ENCODE results near the gene SREBF1. TPM values are rescaled to one million over a fixed set of nuclear protein-coding genes. Genes with fewer than 3 reads are reported as not detected.

SREBF1 gene
- total and polyA plus RNA-seq, 5 donors = 28.7 to 45.7 (median 40.5) TPM

DNA sequence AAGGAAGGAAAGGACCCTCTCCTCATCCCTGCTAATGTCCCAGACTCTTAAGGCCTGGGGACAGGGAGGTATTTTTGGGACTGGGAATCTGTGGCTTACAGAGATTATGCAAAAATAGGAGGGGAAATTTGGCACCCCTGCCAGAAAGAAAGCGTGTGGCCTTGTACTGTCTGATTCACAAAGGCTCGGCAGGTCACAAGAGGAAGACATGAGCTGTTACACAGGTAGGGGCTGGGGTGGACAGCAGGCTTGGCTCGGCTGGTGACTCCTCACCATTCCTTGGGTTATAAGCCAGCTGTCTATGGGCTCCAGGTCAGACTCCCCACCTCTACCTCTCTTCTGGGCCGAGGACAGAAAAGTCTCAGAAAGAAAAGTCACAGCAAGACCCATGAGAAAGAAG lies 20.7 kb upstream of the SREBF1 start:
- no peaks in the 10 kb centered on the region for H3K9me3 ChIP-seq (ENCODE audit: control insufficient read depth, low read length)
- no peak overlapping the region for H3K4me3 ChIP-seq (ENCODE audit: low read length)
- ATAC-seq (no peak), DNase-seq (no peak)
- 81% methylated on average over 4 of the region's 4 CpGs for WGBS
- no peaks in the 10 kb centered on the region for H3K27me3 ChIP-seq (ENCODE audit: control insufficient read depth, insufficient read depth)
- H3K27ac ChIP-seq (ENCODE audit: low read length) = no peak overlapping the region
- peaks cover 3% of the 10 kb centered on the region for H3K4me1 ChIP-seq (ENCODE audit: control insufficient read depth, insufficient read depth, low read length)
- intact Hi-C loops (cut with DNase I) = loop anchor here in 3 of 4 donors (5.0 kb wide), 2 partner anchors 45 to 175 kb away; partner anchors contain the start of gene RAI1 (in 1 of the 3)

- DNase-seq (peak in 1 of 3 donors; percentile 26), ATAC-seq (no peak)
- no peaks in the 10 kb centered on the region for H3K9me3 ChIP-seq (ENCODE audit: control insufficient read depth, low read length)
- H3K4me3 ChIP-seq (ENCODE audit: low read length) = no peak overlapping the region
- no peaks in the 10 kb centered on the region for H3K27me3 ChIP-seq (ENCODE audit: control insufficient read depth, insufficient read depth)
- WGBS = 86% methylated on average over 2 of the region's 2 CpGs
- H3K27ac ChIP-seq (ENCODE audit: low read length) = no peak overlapping the region
- intact Hi-C loops (cut with DNase I) = loop anchor here in 3 of 4 donors (5.0 kb wide), 2 partner anchors 44 to 174 kb away; partner anchors contain the start of gene RAI1 (in 1 of the 3)
- peaks cover 3% of the 10 kb centered on the region for H3K4me1 ChIP-seq (ENCODE audit: control insufficient read depth, insufficient read depth, low read length)
Observed at GRCh38 chr17:17856386-17856785, 19.6 kb upstream of the SREBF1 start.

GRCh38 chr17:17855976-17856375 lies 19.2 kb upstream of the SREBF1 start:
- DNase-seq (peak in 2 of 3 donors; percentile 54 to 58), ATAC-seq (no peak)
- intact Hi-C loops (cut with DNase I) = loop anchor here in 3 of 4 donors (5.0 kb wide), 2 partner anchors 44 to 174 kb away; partner anchors contain the start of gene RAI1 (in 1 of the 3)
- Histone ChIP-seq H3K4me3 (ENCODE audit: low read length) (no peak overlapping the region), H3K4me1 (ENCODE audit: control insufficient read depth, insufficient read depth, low read length) (peaks cover 3% of the 10 kb centered on the region), H3K27ac (ENCODE audit: low read length) (no peak overlapping the region), H3K9me3 (ENCODE audit: control insufficient read depth, low read length) (no peaks in the 10 kb centered on the region), H3K27me3 (ENCODE audit: control insufficient read depth, insufficient read depth) (no peaks in the 10 kb centered on the region)
- WGBS = 50% methylated on average over 3 of the region's 3 CpGs

GRCh38 chr17:17853811-17854447 lies 17.1 kb upstream of the SREBF1 start:
- peaks cover 15% of the 10 kb centered on the region for H3K4me1 ChIP-seq (ENCODE audit: control insufficient read depth, insufficient read depth, low read length)
- intact Hi-C loops (cut with DNase I) = no loop called here
- no peaks in the 10 kb centered on the region for H3K9me3 ChIP-seq (ENCODE audit: control insufficient read depth, low read length)
- 94% methylated on average over 8 of the region's 8 CpGs for WGBS
- no peaks in the 10 kb centered on the region for H3K27me3 ChIP-seq (ENCODE audit: control insufficient read depth, insufficient read depth)
- ATAC-seq = no peak
- H3K4me3 ChIP-seq (ENCODE audit: low read length) = no peak overlapping the region
- H3K27ac ChIP-seq (ENCODE audit: low read length) = peak overlapping the region; percentile 15
- DNase-seq = peak in 1 of 3 donors; percentile 28

- H3K9me3 ChIP-seq (ENCODE audit: control insufficient read depth, low read length) = no peaks in the 10 kb centered on the region
- ATAC-seq (no peak), DNase-seq (peak in 1 of 3 donors; percentile 7)
- no peak overlapping the region for H3K4me3 ChIP-seq (ENCODE audit: low read length)
- intact Hi-C loops (cut with DNase I) = no loop called here
- H3K27ac ChIP-seq (ENCODE audit: low read length) = no peak overlapping the region
- 73% methylated on average over 3 of the region's 3 CpGs for WGBS
- peaks cover 19% of the 10 kb centered on the region for H3K4me1 ChIP-seq (ENCODE audit: control insufficient read depth, insufficient read depth, low read length)
- H3K27me3 ChIP-seq (ENCODE audit: control insufficient read depth, insufficient read depth) = no peaks in the 10 kb centered on the region
Observed at GRCh38 chr17:17852930-17853329, 16.1 kb upstream of the SREBF1 start.

DNA sequence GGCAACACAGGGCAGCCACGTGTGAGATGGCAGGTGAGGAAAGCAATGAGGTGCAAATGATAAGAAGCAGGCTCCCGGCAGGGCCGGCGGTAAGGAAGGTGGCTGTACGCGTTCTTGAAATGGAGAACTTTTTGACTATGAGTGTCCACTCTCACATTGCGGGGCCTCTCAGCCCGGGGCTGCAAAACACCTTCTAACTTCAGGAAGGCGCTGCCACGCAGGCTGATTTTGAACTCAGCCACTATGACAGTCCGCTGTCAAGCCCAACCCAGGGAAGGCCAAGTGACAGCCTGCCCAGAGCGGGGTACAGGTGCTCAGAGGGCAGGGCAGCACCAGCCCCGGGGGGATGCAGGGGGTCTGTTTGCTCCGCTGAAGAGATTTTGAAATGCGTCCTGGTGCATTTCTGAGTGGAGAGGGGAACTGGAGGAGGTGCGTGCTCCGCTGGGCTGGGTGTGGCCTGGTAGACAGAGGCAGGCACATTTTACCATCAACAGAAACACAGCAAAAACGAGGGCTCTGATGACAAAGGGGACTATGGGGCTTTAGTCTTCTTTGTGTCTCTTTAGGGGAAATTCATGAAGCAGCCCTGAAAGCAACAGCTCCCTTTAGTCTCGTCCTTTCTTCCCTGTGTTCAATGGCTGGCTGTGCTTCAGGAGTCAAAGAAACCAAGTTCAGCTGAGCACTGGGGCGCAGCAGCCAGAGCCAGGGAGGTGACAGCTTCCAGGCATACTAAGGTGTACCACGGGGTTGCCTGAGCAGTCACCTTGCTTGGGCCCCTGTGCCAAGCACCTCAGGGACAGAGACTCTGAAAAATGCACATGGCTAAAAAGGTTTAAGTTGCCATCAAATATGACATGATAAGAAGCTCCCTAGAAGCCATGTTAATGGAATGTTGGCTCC lies 14.6 kb upstream of the SREBF1 start:
- H3K4me1 ChIP-seq (ENCODE audit: control insufficient read depth, insufficient read depth, low read length) = peaks cover 19% of the 10 kb centered on the region
- H3K27me3 ChIP-seq (ENCODE audit: control insufficient read depth, insufficient read depth) = no peaks in the 10 kb centered on the region
- intact Hi-C loops (cut with DNase I) = no loop called here
- DNase-seq (peak in 1 of 3 donors; percentile 52), ATAC-seq (no peak)
- H3K4me3 ChIP-seq (ENCODE audit: low read length) = no peak overlapping the region
- H3K27ac ChIP-seq (ENCODE audit: low read length) = peak overlapping the region; percentile 21
- H3K9me3 ChIP-seq (ENCODE audit: control insufficient read depth, low read length) = no peaks in the 10 kb centered on the region
- 69% methylated on average over 21 of the region's 21 CpGs for WGBS

GRCh38 chr17:17849845-17850373 lies 13.1 kb upstream of the SREBF1 start:
- DNase-seq = peak; percentile 56 to 83 (median 79)
- H3K9me3 ChIP-seq (ENCODE audit: control insufficient read depth, low read length) = no peaks in the 10 kb centered on the region
- intact Hi-C loops (cut with DNase I) = loop anchor here in 1 of 4 donors (10.0 kb wide), 1 partner anchor 165 kb away; the partner anchor contains the start of gene RAI1
- H3K4me3 ChIP-seq (ENCODE audit: low read length) = no peak overlapping the region
- H3K4me1 ChIP-seq (ENCODE audit: control insufficient read depth, insufficient read depth, low read length) = peaks cover 17% of the 10 kb centered on the region
- no peaks in the 10 kb centered on the region for H3K27me3 ChIP-seq (ENCODE audit: control insufficient read depth, insufficient read depth)
- peak overlapping the region; percentile 91 for H3K27ac ChIP-seq (ENCODE audit: low read length)
- WGBS = 24% methylated on average over 2 of the region's 2 CpGs
- ATAC-seq = peak; percentile 59 to 61

DNA sequence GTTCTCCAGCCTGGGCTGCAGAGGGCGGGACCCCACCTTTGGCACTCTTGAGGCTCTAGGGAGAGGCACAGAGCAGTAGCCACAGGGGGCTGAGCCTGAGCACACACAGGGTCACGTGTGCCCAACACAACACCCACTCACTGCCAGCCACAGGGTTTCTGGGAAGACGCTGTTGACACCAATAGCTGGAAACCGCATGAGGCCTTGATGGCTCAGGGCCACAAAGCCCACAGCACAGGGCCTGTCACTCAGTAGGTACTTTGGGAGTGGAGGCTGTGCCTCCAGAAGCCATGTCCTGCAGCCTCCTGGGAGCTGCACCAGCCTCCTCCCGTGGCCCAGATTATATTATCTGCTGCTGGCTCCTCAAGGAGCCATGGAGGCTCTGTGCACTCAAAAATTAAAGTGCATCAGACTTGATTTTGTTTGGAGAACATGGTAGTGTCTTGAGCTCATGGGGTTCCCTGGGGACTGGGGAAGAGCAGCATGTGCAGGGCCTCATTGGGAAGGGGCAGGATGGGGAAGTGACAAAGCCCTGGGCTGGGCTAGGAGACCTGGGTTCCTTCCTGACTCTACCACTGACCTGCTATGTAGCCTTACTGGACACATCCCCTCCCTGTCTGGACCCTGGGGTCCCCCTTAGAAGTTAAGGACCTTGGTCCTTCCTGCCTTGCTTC lies 12.5 kb upstream of the SREBF1 start:
- peak overlapping the region; percentile 91 for H3K27ac ChIP-seq (ENCODE audit: low read length)
- intact Hi-C loops (cut with DNase I) = loop anchor here in 1 of 4 donors (10.0 kb wide), 1 partner anchor 164 kb away; the partner anchor contains the start of gene RAI1
- no peak overlapping the region for H3K4me3 ChIP-seq (ENCODE audit: low read length)
- peaks cover 17% of the 10 kb centered on the region for H3K4me1 ChIP-seq (ENCODE audit: control insufficient read depth, insufficient read depth, low read length)
- peak; percentile 77 to 82 for ATAC-seq
- no peaks in the 10 kb centered on the region for H3K27me3 ChIP-seq (ENCODE audit: control insufficient read depth, insufficient read depth)
- 33% methylated on average over 5 of the region's 5 CpGs for WGBS
- DNase-seq = peak; percentile 84 to 92 (median 88)
- no peaks in the 10 kb centered on the region for H3K9me3 ChIP-seq (ENCODE audit: control insufficient read depth, low read length)

GRCh38 chr17:17848311-17849082 lies 11.7 kb upstream of the SREBF1 start:
- intact Hi-C loops (cut with DNase I) = loop anchor here in 1 of 4 donors (10.0 kb wide), 1 partner anchor 164 kb away; the partner anchor contains the start of gene RAI1
- Histone ChIP-seq H3K4me3 (ENCODE audit: low read length) (no peak overlapping the region), H3K4me1 (ENCODE audit: control insufficient read depth, insufficient read depth, low read length) (peaks cover 17% of the 10 kb centered on the region), H3K9me3 (ENCODE audit: control insufficient read depth, low read length) (no peaks in the 10 kb centered on the region), H3K27ac (ENCODE audit: low read length) (peak overlapping the region; percentile 62), H3K27me3 (ENCODE audit: control insufficient read depth, insufficient read depth) (no peaks in the 10 kb centered on the region)
- ATAC-seq = peak in 1 of 2 donors; percentile 7
- 80% methylated on average over 10 of the region's 10 CpGs for WGBS
- DNase-seq = peak in 2 of 3 donors; percentile 51 to 65

DNA sequence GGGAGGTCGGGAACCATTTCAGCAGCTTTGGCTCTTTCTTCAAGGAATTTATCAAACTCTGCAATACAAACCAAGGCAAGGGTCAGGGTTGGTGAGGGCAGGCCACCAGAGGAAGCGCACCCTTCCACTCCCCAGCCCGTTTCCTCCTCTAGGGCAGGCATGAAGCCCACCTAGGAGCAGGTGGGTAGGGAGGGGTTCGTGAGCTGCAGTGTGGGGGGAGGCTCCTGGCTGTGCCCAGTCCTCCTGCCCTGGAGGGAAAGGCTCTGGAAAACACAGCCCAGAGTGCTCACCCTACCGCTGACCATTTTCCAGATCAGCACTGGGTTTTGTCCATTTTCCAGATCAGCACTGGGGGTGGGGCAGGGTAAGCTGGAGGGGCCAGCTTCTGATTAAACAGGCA lies 10.9 kb upstream of the SREBF1 start:
- DNase-seq = peak in 2 of 3 donors; percentile 5 to 46
- no peaks in the 10 kb centered on the region for H3K9me3 ChIP-seq (ENCODE audit: control insufficient read depth, low read length)
- no peak overlapping the region for H3K4me3 ChIP-seq (ENCODE audit: low read length)
- H3K4me1 ChIP-seq (ENCODE audit: control insufficient read depth, insufficient read depth, low read length) = peaks cover 17% of the 10 kb centered on the region
- no peaks in the 10 kb centered on the region for H3K27me3 ChIP-seq (ENCODE audit: control insufficient read depth, insufficient read depth)
- WGBS = 93% methylated on average over 5 of the region's 5 CpGs
- intact Hi-C loops (cut with DNase I) = loop anchor here in 1 of 4 donors (10.0 kb wide), 1 partner anchor 163 kb away; the partner anchor contains the start of gene RAI1
- no peak overlapping the region for H3K27ac ChIP-seq (ENCODE audit: low read length)
- no peak for ATAC-seq
